Ovary (tissue), 9 donors: ENCODE measurements around the gene RBM33. TPM values are rescaled to one million over a fixed set of nuclear protein-coding genes. Genes with fewer than 3 reads are reported as not detected.

Experiments
- DNase-seq, 5 donors: peaks; one replicate each; pipeline ENCODE4 v3.0.0-alpha.2; 2019 to 2020
- H3K27ac ChIP-seq, 2 donors: fragments of 200-600 bp; one replicate each; pipeline versions ENCODE4 v1.5.1 to v1.8.0; 2019 to 2022
- H3K27me3 ChIP-seq: fragments of 200-600 bp; one replicate; pipeline ENCODE4 v1.8.0; 2022
- H3K36me3 ChIP-seq: fragments of 200-600 bp; sonication (generic); one replicate; pipeline ENCODE4 v1.5.1; 2019
- H3K4me1 ChIP-seq: one replicate; pipeline ENCODE4 v1.8.1; 2013; ENCODE audit warnings: mild to moderate bottlenecking, moderate library complexity; ENCODE audit not compliant: insufficient read depth
- H3K4me3 ChIP-seq: fragments of 200-600 bp; sonication (generic); one replicate; pipeline ENCODE4 v1.5.1; 2017
- H3K9me3 ChIP-seq, 2 donors: fragments of 200-600 bp in 1 of 2; sonication (generic) in 1 of 2; one replicate each; pipeline versions ENCODE4 v1.5.1 to v1.8.1; 2013 to 2019; ENCODE audit warnings: mild to moderate bottlenecking in 1 of 2, moderate library complexity in 1 of 2
- CTCF ChIP-seq, 3 donors: fragments of 450-650 bp in 2 of 3; fragments of 200-600 bp in 1 of 3; IDR thresholded peaks; one replicate each; pipeline versions ENCODE4 v1.5.1 to v1.8.0; 2016 to 2022; ENCODE audit warnings: antibody characterized with exemption in 3 of 3, mild to moderate bottlenecking in 1 of 3
- EP300 ChIP-seq: sonication (generic); formaldehyde crosslinking; IDR thresholded peaks from one replicate; pipeline ENCODE4 v1.6.1; 2017; ENCODE audit warnings: antibody characterized with exemption
- POLR2A ChIP-seq: fragments of 450-650 bp; IDR thresholded peaks from one replicate; pipeline ENCODE4 v1.6.1; 2017; ENCODE audit warnings: antibody characterized with exemption, mild to moderate bottlenecking, moderate library complexity
- WGBS, 3 donors: extraction: QIAGEN DNeasy Blood & Tissue Kit in 1 of 3; methylation state at CpG; one replicate each; pipeline versions ENCODE4 v1.1.5 to v1.1.7; 2013 to 2017; 5-methylcytosine and 5-hydroxymethylcytosine counted together
- intact Hi-C, 4 donors: fragments of 100-400 bp; cut with DNase I; formaldehyde crosslinking; loops; one replicate each; pipeline versions ENCODE4 v1.11.0 to v1.15.1; 2022 to 2023
- polyA plus RNA-seq, 2 donors: library from polyadenylated mRNA; stranded (reverse); fragments of 200-250 nt in 1 of 2; fragments of 350-450 nt in 1 of 2; fragmentation: Illumina TruSeq in 1 of 2; extraction: RNeasy Lipid Tissue Mini Kit (QIAGEN cat#74804) in 1 of 2; gene quantifications; one replicate each; pipeline ENCODE4 v1.2.3, GENCODE V29; 2013 to 2014
- total RNA-seq, 7 donors: library from RNA; depleted of rRNA in 2 of 7; stranded (reverse); fragments of >200 nt in 2 of 7; fragmentation: NEBNext Ultra II Directional in 3 of 7; extraction: Animal tissue kit (Norgen Biotek cat#: 25700) in 3 of 7; gene quantifications; one replicate each; pipeline versions ENCODE4 v1.1.0 to v1.2.4, GENCODE V29; 2016 to 2023
- donor health status: DM: no; HTN: no; CAD: no; lungs with moderate emphysema.
- donor health status: DM: no; HTN: no; CAD: no.
- donor health status: Bipolar disorder and iron deficiency.
- donor health status: DM: yes; HTN: yes; CAD: no.
- donor health status: DM: no; HTN: no; CAD: no.
- donor health status: DM: yes; HTN: yes; CAD: no.

RBM33 gene
- total and polyA plus RNA-seq, 9 donors: 19.8 to 62.0 (median 49.3) TPM

GRCh38 chr7:155648752-155649339 is 4.4 kb downstream of the RBM33 start:
- no peaks in the 10 kb centered on the region for H3K9me3 ChIP-seq
- TF ChIP-seq POLR2A: no peak
- no peak for TF ChIP-seq CTCF (IDR thresholded peaks at IDR 0.05)
- no peak for TF ChIP-seq EP300
- no peaks in the 10 kb centered on the region for H3K36me3 ChIP-seq
- intact Hi-C loops: no loop called here
- H3K27ac ChIP-seq: no peak overlapping the region
- WGBS, 3 donors: 83 to 90% (median 88%) methylated on average over 3 of the region's 3 CpGs
- H3K4me3 ChIP-seq: no peak overlapping the region
- no peaks in the 10 kb centered on the region for H3K27me3 ChIP-seq
- peaks cover 10% of the 10 kb centered on the region for H3K4me1 ChIP-seq
- no peak for DNase-seq

- H3K27ac ChIP-seq: no peak overlapping the region
- TF ChIP-seq POLR2A (no peak), CTCF (IDR thresholded peaks at IDR 0.05) (no peak), EP300 (no peak)
- no peak for DNase-seq
- no peak overlapping the region for H3K4me3 ChIP-seq
- H3K9me3 ChIP-seq: no peaks in the 10 kb centered on the region
- 98 to 100% (median 99%) methylated on average over 2 of the region's 2 CpGs for WGBS, 3 donors
- intact Hi-C loops: no loop called here
- peaks cover 12% of the 10 kb centered on the region for H3K4me1 ChIP-seq
- H3K36me3 ChIP-seq: no peaks in the 10 kb centered on the region
- H3K27me3 ChIP-seq: no peaks in the 10 kb centered on the region
These were observed 5.1 kb downstream of the RBM33 start for GRCh38 chr7:155649588-155649987.

GRCh38 chr7:155652156-155653114 is 8.0 kb downstream of the RBM33 start:
- no peaks in the 10 kb centered on the region for H3K27me3 ChIP-seq
- peaks cover 8% of the 10 kb centered on the region for H3K4me1 ChIP-seq
- H3K36me3 ChIP-seq: no peaks in the 10 kb centered on the region
- no peaks in the 10 kb centered on the region for H3K9me3 ChIP-seq
- no peak overlapping the region for H3K4me3 ChIP-seq
- DNase-seq: no peak
- no peak overlapping the region for H3K27ac ChIP-seq
- intact Hi-C loops: no loop called here
- TF ChIP-seq EP300: no peak
- no peak for TF ChIP-seq CTCF (IDR thresholded peaks at IDR 0.05)
- TF ChIP-seq POLR2A: no peak
- 90 to 96% (median 94%) methylated on average over 6 of the region's 6 CpGs for WGBS, 3 donors

GRCh38 chr7:155653803-155654202 is 9.3 kb downstream of the RBM33 start:
- Histone ChIP-seq H3K27ac (no peak overlapping the region), H3K9me3 (no peaks in the 10 kb centered on the region), H3K4me3 (no peak overlapping the region), H3K36me3 (no peaks in the 10 kb centered on the region), H3K4me1 (peaks cover 10% of the 10 kb centered on the region), H3K27me3 (no peaks in the 10 kb centered on the region)
- DNase-seq: no peak
- 83 to 88% (median 88%) methylated on average over 2 of the region's 2 CpGs for WGBS, 3 donors
- TF ChIP-seq POLR2A (no peak), CTCF (IDR thresholded peaks at IDR 0.05) (no peak), EP300 (no peak)
- intact Hi-C loops: no loop called here
